ENCODE results near the gene PRKCB. TPM values are rescaled to one million over a fixed set of nuclear protein-coding genes. Genes with fewer than 3 reads are reported as not detected.

The PRKCB gene
- total RNA-seq, 1 experiment from 2014 or later, result not detected

- no peak for DNase-seq (ENCODE audit: low spot score)
Observed at GRCh38 chr16:23866621-23867020, 30.8 kb downstream of the PRKCB start.

GRCh38 chr16:23867566-23867965, 31.8 kb downstream of the PRKCB start:
- DNase-seq (ENCODE audit: low spot score), result no peak

GRCh38 chr16:23868136-23868535, 32.4 kb downstream of the PRKCB start:
- DNase-seq (ENCODE audit: low spot score), result no peak

DNA sequence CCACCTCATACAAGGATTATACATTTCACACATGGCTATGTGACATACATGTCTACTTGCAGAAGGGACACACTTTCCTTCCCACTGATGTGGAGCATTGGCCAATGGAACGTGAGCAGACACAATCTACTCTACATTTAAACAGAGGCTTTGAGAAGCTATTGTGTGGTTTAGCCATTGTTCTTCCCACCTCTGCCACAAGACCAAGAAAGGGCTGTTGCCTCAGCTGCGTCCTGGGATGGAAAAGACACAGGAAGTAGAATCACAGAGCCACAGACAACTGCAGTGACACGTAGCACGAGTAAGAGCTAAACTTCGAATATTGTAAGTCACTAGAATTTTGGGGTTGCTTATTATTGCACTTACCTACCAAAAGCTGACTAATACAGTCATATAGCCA, 33.3 kb downstream of the PRKCB start:
- DNase-seq (ENCODE audit: low spot score), result no peak

DNA sequence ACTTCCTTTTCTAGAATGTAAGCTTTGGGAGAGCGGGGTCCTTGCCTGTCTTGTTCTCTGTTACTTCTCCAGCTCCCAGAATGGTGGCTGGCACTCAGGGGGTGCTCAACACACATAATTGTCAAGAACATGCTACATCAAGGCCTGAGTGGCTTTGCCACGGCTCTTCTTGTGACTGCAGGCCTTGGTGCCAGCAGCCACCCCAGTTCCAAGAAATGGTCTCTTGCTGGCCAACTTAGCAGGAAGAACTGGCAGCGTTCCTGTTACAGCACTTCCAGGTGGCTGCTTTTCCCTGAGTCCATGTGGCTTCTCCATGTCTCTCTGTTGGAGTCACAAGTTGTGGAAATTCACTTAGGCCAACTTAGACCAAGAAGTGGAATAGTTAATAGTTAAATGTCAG, 36.1 kb downstream of the PRKCB start:
- DNase-seq (ENCODE audit: low spot score), result no peak

DNA sequence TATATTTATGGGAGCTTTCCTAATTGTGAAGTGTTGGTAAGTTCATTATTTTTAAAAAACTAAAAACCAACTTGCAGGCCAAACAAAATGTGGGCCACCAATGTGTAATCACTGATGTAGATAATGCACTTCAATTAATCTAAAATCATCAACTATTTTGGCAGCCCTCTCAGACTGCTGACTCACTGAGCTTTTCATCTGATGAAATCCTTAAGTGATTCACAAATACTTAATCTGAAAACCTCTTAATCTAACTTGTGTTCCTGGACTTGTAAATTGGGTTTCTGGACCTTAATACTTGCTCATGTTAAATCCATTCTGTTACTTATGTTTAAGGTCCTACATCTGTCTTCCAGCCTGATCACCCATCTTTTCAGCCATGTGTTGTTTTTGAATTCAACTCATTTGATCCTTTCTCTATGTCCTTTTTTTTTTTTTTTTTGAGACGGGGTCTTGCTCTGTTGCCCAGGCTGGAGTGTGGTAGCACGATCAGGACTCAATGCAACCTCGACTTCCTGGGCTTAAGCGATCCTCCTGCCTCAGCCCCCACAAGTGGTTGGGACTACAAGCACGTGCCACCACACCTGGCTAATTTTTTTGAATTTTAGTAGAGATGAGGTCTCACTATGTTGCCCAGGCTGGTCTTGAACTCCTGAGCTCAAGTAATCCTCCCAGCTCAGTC, 39.0 kb downstream of the PRKCB start:
- no peak for DNase-seq (ENCODE audit: low spot score)

- no peak for DNase-seq (ENCODE audit: low spot score)
Observed at GRCh38 chr16:23876256-23876896, 40.6 kb downstream of the PRKCB start.

GRCh38 chr16:23877107-23878070, 41.6 kb downstream of the PRKCB start:
- no peak for DNase-seq (ENCODE audit: low spot score)

- DNase-seq (ENCODE audit: low spot score), result no peak
Observed at GRCh38 chr16:23879735-23880373, 44.1 kb downstream of the PRKCB start.

GRCh38 chr16:23889189-23889588, 53.4 kb downstream of the PRKCB start:
- no peak for DNase-seq (ENCODE audit: low spot score)

- no peak for DNase-seq (ENCODE audit: low spot score)
Observed at GRCh38 chr16:23893986-23894385, 58.2 kb downstream of the PRKCB start.

GRCh38 chr16:23895052-23895451, 59.3 kb downstream of the PRKCB start:
- DNase-seq (ENCODE audit: low spot score), result no peak

DNA sequence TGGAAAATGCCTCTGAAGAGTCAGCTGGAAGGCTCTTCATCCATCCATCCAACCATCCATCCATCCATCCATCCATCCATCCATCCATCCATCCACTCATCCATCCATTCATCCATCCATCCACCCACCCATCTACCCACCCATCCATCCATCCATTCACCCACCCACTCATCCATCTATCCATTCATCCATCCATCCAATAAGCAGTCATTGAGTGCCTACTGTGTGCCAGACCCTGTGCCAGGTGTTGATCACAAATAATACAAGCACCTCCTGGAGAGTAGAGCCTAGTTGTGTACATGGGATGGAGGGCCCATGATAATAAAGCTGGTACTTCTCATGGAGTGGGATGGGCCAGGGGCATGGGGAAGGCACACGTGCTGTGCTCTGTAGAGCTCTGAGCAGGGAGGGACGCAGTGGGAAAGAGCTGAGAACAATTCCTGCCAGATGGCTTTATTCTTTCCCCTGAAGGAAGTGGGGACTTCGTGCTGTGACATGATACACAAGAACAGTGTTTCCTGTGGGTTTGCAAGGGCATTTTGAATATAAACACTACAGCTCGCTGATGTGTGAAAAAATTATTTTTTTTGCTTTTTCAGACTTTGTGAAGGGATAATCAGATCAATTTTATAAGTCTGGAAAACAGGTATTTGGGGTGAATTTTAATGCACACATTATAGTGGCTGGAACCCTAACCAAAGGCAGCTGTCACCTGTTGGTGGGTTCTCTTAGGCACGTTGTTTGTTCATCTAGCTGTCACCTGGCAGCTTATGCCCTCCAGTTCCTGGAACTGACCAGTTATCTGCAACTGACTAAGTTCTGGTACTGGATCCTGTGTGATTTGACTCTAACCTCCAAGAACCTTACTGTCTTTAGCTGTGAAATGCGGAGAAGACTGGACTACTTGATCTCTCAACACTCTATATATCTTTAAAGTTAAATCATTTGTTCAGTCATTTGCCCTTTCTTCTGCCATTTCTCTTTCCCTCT, 61.3 kb downstream of the PRKCB start:
- DNase-seq (ENCODE audit: low spot score), result no peak

DNA sequence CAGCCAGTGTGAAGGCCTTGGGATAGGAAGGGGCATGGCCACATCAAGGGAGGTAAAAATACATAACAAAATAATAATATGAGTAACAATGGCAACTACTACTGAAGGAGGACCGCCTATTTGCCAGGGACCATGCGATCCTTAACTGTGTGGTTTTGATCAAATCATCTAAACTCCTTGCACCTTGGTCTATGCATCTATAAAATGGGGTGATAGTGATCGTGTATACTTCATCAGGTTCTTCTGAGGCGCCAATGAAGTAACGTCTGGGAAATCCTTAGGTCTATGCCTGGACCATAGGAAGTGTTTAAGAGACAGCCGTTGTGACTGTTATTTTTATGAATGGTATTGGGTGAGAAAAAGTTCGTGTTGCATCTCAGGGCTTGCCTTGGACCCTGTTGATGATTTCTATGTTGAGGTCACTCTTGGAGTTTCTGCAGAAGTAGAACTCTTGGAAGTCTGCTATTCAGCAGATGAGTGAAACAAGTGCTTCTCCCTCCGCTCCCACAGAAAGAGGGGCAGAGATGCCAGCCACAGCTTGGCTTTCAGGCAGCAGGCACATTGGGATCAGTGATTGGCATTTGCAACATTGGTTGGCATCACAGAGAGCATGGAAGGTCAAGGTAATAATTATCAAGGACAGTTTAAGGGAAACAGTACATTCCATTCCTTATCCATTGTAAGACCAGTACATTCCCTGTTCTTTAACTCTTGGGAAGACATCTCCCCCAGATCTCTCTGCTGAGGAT, 63.1 kb downstream of the PRKCB start:
- DNase-seq (ENCODE audit: low spot score), result no peak

DNA sequence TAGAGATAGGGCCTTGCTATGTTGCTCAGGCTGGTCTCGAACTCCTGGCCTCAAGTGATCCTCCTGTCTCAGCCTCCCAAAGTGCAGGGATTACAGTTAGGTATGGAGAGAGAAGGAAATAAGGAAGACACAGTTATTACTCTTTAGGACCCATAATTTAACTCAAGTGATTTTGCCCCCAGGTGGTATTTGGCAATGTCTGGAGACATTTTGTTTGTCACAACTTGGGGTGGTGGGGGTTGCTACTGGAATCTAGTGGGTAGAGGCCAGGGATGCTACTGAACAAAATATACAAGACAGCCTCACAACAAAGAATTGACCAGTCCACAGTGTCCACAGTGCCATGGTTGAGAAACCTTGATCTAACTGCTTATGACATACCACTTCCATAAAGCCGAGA, 64.1 kb downstream of the PRKCB start:
- DNase-seq (ENCODE audit: low spot score), result no peak

DNA sequence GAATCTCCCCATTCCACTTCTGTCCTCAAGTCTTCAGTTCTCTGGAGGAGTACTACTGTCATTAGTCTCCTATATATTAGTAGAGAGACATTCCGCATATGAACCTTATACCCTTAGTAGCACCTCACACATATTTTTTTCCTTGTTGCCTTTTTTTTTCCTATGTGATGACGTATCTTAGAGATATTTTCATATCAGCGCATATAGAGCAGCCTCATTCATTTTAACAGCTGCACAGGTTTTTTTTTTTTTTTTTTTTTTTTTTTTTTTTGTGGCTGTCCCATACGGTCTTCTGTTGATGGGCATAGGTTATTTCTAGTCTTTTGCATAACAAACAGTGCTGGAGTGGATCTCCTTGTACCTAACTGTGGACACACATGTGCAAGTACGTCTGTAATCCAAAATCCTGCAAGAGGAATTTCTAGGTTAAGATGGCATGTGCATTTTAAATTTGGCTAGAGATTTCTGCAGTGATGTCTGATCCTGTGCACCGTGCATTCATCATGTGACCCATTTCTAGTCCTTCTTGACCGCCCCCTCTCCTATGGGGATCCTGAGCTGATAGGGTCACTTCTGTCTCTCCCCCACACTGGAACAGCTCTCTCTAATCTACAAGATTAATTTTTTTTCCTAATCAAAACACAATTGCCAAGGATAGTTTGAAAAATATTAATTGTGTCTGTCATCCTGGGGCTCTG, 64.8 kb downstream of the PRKCB start:
- DNase-seq (ENCODE audit: low spot score), result no peak

DNA sequence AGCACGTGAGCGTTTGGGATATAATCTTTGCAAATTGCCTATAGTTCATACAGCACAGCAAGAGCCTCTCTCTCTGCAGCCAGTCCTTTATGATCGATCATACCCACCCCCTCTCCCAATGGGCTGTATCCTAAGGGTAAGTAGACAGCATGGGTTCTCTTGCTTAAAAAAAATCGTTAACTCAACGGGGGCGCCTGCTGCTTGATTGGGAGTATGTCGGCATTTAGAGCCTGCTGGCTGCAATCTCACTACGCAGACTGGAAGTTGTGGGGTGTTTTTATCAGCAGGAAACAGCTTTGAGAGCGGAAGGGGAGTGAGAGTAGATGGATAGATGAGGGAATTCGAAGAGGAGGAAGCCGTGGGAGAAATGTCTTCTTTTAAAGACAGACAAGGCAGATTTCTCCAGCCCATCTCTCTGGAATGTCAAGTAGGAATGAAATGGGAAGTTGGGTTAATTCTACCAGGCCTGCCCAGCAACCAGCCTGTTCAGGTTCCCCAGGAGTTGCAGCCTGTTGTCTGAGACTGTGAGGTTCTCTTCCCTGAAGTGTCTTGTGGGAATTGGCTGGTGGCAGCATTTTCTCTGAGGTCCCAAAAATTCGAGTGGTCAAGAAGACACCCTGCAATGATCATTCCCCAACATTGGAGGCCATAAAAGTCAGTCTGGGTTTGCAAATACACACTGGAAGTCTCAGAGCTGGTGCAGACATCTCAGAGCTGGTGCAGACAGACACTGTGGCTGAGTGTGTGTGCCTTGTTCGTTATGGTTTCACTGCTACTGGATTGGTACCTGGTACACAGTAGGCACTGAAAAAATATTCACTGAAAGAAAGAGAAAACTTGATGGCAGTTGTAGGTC, 65.6 kb downstream of the PRKCB start:
- no peak for DNase-seq (ENCODE audit: low spot score)

GRCh38 chr16:23902034-23902747, 66.4 kb downstream of the PRKCB start:
- no peak for DNase-seq (ENCODE audit: low spot score)

All from A172 (cell line).